NCI-H128 (cell line): ENCODE data around the gene CTBP1.

Experiments used
- DNase-seq: peaks from one replicate; lab custom pipeline; 2025; ENCODE audit not compliant: unreplicated experiment; lab: John Stamatoyannopoulos, UW

CTBP1 gene

GRCh38 chr4:1199556-1200331 is 49.2 kb downstream of the CTBP1 start:
- no peak for DNase-seq

DNA sequence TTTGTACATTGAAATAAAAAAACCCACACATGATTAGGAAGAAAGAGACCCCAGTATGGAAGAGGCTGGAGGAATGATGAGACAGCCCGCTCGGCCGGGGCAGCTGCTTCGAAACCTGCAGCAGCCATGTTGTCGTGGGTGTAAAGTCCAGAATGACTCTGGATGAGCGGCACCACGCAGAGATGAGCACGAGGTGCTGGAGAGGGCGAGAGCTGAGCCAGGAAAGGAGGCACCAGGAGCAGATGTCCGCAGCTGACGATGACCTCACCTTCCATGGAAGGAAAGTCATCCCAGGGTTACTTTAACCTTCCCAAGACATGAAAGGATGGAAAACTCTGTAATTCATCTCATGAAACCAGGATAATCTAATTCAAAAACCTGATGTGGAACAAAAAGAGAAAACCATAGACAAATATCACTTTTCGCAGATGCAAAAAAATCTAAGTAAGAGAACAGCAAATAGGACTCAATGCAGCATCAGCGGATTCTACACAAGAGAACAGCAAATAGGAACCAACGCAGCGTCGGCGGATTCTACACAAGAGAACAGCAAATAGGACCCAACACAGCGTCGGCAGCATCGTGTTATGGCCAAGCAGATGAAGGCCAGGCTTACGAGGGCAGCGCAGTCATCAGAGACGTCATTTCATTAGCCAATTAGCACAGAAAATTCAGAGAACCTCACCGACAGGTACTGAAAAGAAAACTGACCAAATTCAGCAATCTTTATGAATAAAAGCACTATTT is 50.7 kb downstream of the CTBP1 start:
- no peak for DNase-seq

- no peak for DNase-seq
These were observed 52.3 kb downstream of the CTBP1 start for GRCh38 chr4:1196421-1197183.

GRCh38 chr4:1195891-1196401 is 53.0 kb downstream of the CTBP1 start:
- no peak for DNase-seq

DNA sequence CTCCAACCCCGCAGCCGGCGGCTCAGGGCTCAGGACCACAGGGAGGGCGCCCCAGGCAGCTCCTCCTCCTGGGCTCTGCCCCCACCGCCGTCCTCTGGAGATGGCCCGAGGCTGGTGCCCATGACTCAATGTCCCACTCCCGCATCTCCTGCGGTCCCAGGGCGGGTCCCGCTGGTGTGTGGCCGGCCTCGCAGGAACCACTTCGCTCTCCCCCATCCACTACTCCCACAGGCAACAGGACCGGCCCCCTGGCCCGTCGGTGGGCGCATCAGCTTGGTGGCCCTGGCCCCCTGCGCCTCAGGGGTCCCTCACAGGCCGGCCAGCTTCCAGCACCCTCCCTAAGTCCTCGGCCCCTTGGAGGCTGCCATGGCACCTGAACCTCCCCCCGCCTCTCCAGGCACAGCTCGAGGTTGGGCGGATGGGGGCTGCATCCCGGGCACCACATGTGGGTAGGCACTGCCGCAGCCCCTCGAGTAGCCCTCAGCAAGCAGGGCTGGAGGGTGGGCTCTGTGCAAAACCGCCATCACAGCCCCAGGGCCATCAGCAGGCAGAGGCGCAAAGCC is 53.7 kb downstream of the CTBP1 start:
- DNase-seq = no peak

GRCh38 chr4:1194010-1194900 is 54.7 kb downstream of the CTBP1 start:
- no peak for DNase-seq

DNA sequence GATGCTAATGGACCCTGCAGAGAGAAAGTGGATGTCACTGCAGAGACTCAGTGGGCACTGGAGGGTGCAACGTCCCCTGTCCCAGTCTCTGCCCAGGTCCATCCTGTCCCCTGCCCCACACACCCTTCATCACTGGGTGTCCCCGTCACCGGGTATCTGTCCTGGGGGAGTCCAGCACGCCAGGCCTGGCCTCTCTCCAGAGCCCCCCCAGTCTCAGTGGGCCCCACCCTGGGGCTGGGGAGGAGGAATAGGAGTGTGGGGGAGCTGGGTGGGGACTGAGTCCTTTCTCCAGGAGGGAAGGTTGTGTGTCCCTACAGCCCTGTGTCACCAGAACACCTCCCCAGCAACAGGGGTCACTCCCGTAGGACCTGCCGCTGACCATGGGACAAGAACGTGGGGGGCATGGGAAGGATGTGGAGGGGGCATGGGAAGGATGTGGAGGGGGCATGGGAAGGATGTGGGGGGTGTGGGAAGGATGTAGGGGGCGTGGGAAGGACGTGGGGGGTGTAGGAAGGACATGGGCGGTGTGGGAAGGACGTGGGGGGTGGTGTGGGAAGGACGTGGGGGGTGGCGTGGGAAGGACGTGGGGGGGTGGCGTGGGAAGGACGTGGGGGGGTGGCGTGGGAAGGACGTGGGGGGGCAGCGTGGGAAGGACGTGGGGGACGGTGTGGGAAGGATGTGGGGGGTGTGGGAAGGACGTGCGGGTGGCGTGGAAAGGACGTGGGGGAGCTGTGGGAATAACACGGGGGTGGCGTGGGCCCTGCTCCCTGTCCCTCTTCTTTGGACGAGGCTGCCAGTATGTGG is 55.5 kb downstream of the CTBP1 start:
- no peak for DNase-seq

- DNase-seq = no peak
These were observed 56.3 kb downstream of the CTBP1 start for GRCh38 chr4:1192493-1193205.

DNA sequence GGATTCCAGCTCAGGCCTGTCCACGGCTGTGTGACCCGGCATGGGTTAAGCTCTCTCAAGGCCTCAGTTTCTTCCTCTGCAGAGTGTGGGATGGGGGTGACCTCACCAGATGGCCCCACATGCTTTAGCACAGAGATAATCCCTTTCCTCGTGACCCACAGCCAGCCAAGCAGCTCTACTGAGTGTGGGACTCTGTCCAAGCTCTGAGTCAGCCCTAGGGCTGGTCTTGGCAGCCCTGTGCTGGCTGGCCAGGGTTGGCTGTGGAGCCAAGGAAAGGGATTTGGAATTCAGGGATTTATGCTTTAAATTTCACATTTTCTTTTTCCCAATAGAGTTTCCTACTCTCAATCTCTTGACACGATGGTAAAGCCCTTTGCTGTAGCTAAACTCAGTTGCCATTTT is 56.8 kb downstream of the CTBP1 start:
- no peak for DNase-seq

DNA sequence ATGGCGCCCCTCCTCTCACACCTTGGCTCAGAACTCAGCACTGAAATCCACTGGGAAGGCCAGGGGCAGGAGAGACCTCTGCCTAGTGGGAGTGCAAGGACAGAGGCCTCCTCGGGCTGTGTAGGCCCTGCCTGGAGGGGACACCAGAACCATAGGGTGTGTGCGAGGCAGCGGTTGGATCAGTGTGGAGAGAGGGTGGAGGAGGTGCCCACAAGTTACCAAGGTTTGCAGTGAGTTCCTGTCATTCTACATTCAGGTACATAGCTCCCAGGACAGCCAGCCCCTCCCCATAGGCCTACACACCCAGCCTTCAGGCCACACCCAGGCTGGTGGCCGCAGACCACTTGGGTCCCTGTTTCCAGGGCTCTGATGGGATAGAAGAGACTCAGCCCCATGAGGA is 57.3 kb downstream of the CTBP1 start:
- no peak for DNase-seq

DNA sequence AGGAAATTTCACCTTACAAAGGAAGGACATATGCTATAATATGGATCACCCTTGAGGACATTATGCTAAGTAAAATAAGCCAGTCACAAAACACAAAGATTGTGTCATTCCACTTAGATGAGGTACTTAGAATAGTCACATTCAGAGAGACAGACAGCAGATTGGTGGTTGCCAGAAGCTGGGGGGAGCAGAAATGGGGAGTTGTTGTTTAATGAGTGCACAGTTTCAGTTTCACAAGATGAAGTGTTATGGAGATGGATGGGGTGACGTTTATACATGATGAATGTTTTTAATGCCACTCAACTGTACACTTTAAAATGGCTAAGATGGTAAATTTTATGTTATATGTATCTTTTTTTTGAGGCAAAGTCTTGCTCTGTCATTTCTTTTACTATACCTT is 61.7 kb downstream of the CTBP1 start:
- DNase-seq = no peak

- DNase-seq = no peak
These were observed 64.8 kb downstream of the CTBP1 start for GRCh38 chr4:1183985-1184773.

GRCh38 chr4:1182313-1182712 is 66.6 kb downstream of the CTBP1 start:
- DNase-seq = no peak

DNA sequence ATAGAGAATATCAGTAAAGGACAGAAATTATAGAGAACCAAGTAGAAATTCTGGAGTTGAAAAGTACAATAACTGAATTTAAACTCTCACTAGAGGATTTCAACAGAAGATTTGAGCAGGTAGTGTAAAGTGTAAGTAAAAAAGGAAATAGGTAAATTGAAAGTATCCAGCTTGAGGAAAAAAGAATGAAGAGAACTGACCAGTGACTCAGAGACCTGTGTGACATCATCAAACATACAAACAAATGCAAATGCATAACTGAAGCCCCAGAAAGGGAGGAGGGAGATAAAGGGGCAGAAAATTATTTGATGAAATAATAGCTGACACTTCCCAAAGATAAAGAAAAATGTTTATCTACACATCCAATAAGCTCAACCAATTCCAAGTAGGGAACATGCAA is 68.3 kb downstream of the CTBP1 start:
- no peak for DNase-seq

DNA sequence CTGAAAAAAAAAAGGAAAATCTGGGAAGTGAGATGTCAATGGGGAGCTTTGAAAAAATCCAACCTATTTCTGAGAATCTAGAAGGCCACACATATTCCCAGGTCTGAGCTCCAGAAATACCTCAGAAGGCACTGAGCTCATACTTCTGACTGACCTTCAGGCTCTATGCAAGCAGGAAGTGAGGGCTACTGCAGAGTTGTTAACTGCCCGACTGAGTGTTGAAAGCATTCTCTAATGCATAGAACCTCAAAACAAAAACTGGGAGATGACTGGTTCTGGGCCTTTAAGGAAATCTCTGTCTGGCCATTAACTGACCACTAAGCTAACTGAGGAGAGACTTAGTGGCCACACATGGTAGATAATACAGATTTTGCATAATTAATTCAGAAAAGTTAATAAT is 69.0 kb downstream of the CTBP1 start:
- no peak for DNase-seq

DNA sequence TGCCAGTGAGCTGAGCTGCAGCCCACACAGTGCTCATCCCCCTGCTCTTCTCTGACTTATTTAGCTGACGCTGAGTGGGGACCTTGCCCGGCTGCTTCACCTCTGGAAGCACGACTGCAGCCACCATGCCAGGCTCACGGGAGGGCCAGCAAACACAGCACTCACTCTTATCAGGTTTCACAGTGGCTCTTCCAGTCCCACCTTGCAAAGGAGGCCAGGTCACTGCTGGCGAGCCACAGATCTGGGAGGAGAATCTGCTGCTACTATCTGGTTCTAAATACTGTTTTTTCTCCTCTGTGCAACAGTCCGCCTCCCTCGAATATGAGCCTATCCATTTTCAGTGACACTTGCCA is 69.9 kb downstream of the CTBP1 start:
- DNase-seq = no peak

DNA sequence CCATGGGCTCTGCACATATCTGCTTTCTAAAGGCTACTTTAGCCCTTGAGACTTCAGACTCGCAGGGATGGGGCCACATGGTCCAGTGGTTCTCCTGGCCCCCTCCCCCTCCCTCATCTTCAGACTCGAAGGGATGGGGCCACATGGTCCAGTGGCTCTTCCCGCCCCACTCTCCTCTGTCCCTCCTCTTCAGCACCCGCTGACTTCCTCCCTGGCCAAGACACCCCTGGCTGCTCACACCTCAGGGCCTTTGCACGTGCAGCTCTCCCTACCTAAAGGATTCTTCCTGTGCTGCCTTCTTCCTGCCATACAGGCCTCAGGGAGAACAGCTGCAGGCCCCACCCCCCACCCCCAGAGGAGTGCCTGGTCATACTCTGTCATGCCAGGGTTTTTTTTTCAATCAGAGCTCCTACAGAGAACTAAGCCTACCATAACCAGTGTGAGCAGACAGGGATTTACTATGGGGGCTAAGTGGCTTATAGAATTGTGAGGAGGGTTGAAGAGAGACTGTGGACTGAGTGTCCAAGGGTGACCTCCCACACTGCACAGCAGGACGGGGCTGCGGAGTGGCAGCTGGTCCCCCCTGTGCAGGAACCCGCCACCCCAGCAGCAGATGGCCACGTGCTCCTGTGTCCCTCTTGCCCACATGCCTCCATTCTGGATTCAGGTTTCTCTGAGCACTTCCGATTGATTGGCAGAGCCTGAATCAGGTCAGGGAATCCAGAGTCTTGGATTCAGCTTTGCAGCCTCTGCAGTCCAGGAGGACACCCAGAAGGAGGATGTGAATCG is 70.4 kb downstream of the CTBP1 start:
- no peak for DNase-seq
